SK-N-SH treated with all-trans-retinoic acid at 6 μM for 48 hours (cell line): ENCODE measurements around the gene UFD1.

Source experiments
- ATAC-seq: fragments of 200-7000 bp; cut with Tn5 transposase; 3 replicates; pipeline ENCODE4 v1.9.1; 2020; ENCODE audit warnings: mild to moderate bottlenecking, moderate library complexity
- BACH2 ChIP-seq: fragments of 250-450 bp; sonication (Bioruptor Pico); IDR thresholded peaks from 2 replicates; pipeline ENCODE4 v1.9.0; 2021; ENCODE audit warnings: mild to moderate bottlenecking, borderline replicate concordance
- CREB5 ChIP-seq: fragments of 250-450 bp; sonication (Bioruptor Pico); IDR thresholded peaks from 2 replicates; pipeline ENCODE4 v1.5.1; 2020; ENCODE audit warnings: low read depth, mild to moderate bottlenecking, moderate library complexity
- CSDC2 ChIP-seq: fragments of 250-450 bp; sonication (Bioruptor Pico); IDR thresholded peaks from 2 replicates; pipeline ENCODE4 v1.5.0; 2020; ENCODE audit warnings: mild to moderate bottlenecking, moderate library complexity
- CSRNP3 ChIP-seq: fragments of 250-450 bp; sonication (Bioruptor Pico); IDR thresholded peaks from 2 replicates; pipeline ENCODE4 v1.5.1; 2021; ENCODE audit warnings: mild to moderate bottlenecking, moderate library complexity
- ESRRG ChIP-seq: fragments of 250-450 bp; sonication (Bioruptor Pico); IDR thresholded peaks from 2 replicates; pipeline ENCODE4 v1.6.1; 2021; ENCODE audit warnings: mild to moderate bottlenecking
- GLIS3 ChIP-seq: fragments of 250-450 bp; sonication (Bioruptor Pico); IDR thresholded peaks from 2 replicates; pipeline ENCODE4 v1.5.0; 2020; ENCODE audit warnings: mild to moderate bottlenecking, moderate library complexity
- ISL1 ChIP-seq: fragments of 250-450 bp; sonication (Bioruptor Pico); IDR thresholded peaks from 2 replicates; pipeline ENCODE4 v2.1.2; 2022; ENCODE audit warnings: mild to moderate bottlenecking, moderate library complexity
- OSR1 ChIP-seq: fragments of 250-450 bp; sonication (Bioruptor Pico); IDR thresholded peaks from 2 replicates; pipeline ENCODE4 v1.8.0; 2022; ENCODE audit warnings: moderate library complexity, mild to moderate bottlenecking, inconsistent platforms
- PATZ1 ChIP-seq: fragments of 250-450 bp; sonication (Bioruptor Pico); IDR thresholded peaks from 2 replicates; pipeline ENCODE4 v1.8.0; 2020; ENCODE audit warnings: mild to moderate bottlenecking, moderate library complexity, borderline replicate concordance
- PPARA ChIP-seq: fragments of 250-450 bp; sonication (Bioruptor Pico); IDR thresholded peaks from 2 replicates; pipeline ENCODE4 v1.5.0; 2020; ENCODE audit warnings: mild to moderate bottlenecking, borderline replicate concordance
- RARB ChIP-seq: fragments of 250-450 bp; sonication (Bioruptor Pico); IDR thresholded peaks from 2 replicates; pipeline ENCODE4 v1.8.0; 2021; ENCODE audit warnings: mild to moderate bottlenecking, moderate library complexity
- TCF4 ChIP-seq: fragments of 250-450 bp; sonication (Bioruptor Pico); IDR thresholded peaks from 2 replicates; pipeline ENCODE4 v1.8.0; 2021; ENCODE audit warnings: mild to moderate bottlenecking, moderate library complexity, borderline replicate concordance
- TOX ChIP-seq: fragments of 250-450 bp; sonication (Bioruptor Pico); IDR thresholded peaks from 2 replicates; pipeline ENCODE4 v1.8.0; 2021; ENCODE audit warnings: mild to moderate bottlenecking, moderate library complexity, borderline replicate concordance
- TSHZ2 ChIP-seq: fragments of 250-450 bp; sonication (Bioruptor Pico); IDR thresholded peaks from 2 replicates; pipeline ENCODE4 v1.5.0; 2020; ENCODE audit warnings: mild to moderate bottlenecking, moderate library complexity
- ZC3H10 ChIP-seq: fragments of 250-450 bp; sonication (Bioruptor Pico); IDR thresholded peaks from 2 replicates; pipeline ENCODE4 v1.5.1; 2021; ENCODE audit warnings: mild to moderate bottlenecking, moderate library complexity
- ZNF70 ChIP-seq: fragments of 450-650 bp; formaldehyde crosslinking; IDR thresholded peaks from 2 replicates; pipeline ENCODE4 v1.5.0; 2020; ENCODE audit warnings: mild to moderate bottlenecking, moderate library complexity

Gene UFD1

GRCh38 chr22:19422440-19423301 lies 56.3 kb downstream of the UFD1 start (continued):
- no peak for TF ChIP-seq CREB5
- TF ChIP-seq TCF4 (CRISPR knock-in tag), result no peak

- TF ChIP-seq CREB5 (no peak), TSHZ2 (CRISPR knock-in tag) (no peak), GLIS3 (CRISPR knock-in tag) (no peak), RARB (CRISPR knock-in tag) (no peak), ESRRG (no peak), CSRNP3 (CRISPR knock-in tag) (no peak), ZC3H10 (CRISPR knock-in tag) (no peak), PPARA (CRISPR knock-in tag) (no peak), ZNF70 (CRISPR knock-in tag) (no peak), ISL1 (CRISPR knock-in tag) (no peak)
- ATAC-seq, result no peak
These were observed 58.7 kb downstream of the UFD1 start for GRCh38 chr22:19420321-19420720.

- ATAC-seq, result no peak
- TF ChIP-seq PATZ1 (CRISPR knock-in tag) (no peak), BACH2 (no peak)
These were observed 59.4 kb downstream of the UFD1 start for GRCh38 chr22:19419464-19420178.

GRCh38 chr22:19419086-19419463 lies 59.9 kb downstream of the UFD1 start:
- no peak for ATAC-seq

GRCh38 chr22:19412923-19413322 lies 66.1 kb downstream of the UFD1 start:
- ATAC-seq, result no peak
- no peak for TF ChIP-seq CSDC2 (CRISPR knock-in tag)

More at GRCh38 chr22:19419086-19419463, 59.9 kb downstream of the UFD1 start:
- no peak for TF ChIP-seq ZNF70 (CRISPR knock-in tag)
- no peak for TF ChIP-seq CSDC2 (CRISPR knock-in tag)
- no peak for TF ChIP-seq BACH2
- TF ChIP-seq OSR1, result no peak
- no peak for TF ChIP-seq TOX (CRISPR knock-in tag)
